Skeletal muscle tissue (tissue), 4 donors: ENCODE measurements around the gene LYSMD2. TPM values are rescaled to one million over a fixed set of nuclear protein-coding genes. Genes with fewer than 3 reads are reported as not detected.

ENCODE experiments used
- H3K27ac ChIP-seq: one replicate; pipeline ENCODE4 v1.7.0; 2013; ENCODE audit warnings: mild to moderate bottlenecking, low read depth, low read length, inconsistent platforms
- H3K27me3 ChIP-seq, 3 donors: one replicate each; pipeline ENCODE4 v1.7.0; 2013; ENCODE audit warnings: low read length in 3 of 3; ENCODE audit not compliant: control insufficient read depth in 3 of 3, insufficient read depth in 3 of 3
- H3K36me3 ChIP-seq, 3 donors: one replicate each; pipeline ENCODE4 v1.7.0; 2013; ENCODE audit warnings: low read length in 3 of 3; ENCODE audit not compliant: control insufficient read depth in 3 of 3, insufficient read depth in 3 of 3
- H3K4me1 ChIP-seq, 3 donors: one replicate each; pipeline ENCODE4 v1.7.0; 2013; ENCODE audit warnings: low read length in 3 of 3, mild to moderate bottlenecking in 3 of 3; ENCODE audit not compliant: control insufficient read depth in 3 of 3, insufficient read depth in 3 of 3
- H3K4me3 ChIP-seq, 3 donors: one replicate each; pipeline ENCODE4 v1.7.0; 2013; ENCODE audit warnings: low read length in 3 of 3
- H3K9ac ChIP-seq, 3 donors: one replicate each; pipeline ENCODE4 v1.7.0; 2013; ENCODE audit warnings: low read length in 3 of 3, mild to moderate bottlenecking in 3 of 3, moderate library complexity in 2 of 3, low read depth in 1 of 3
- H3K9me3 ChIP-seq, 3 donors: one replicate each; pipeline ENCODE4 v1.7.0; 2013; ENCODE audit warnings: low read length in 3 of 3; ENCODE audit not compliant: control insufficient read depth in 3 of 3
- total RNA-seq: library from RNA; depleted of rRNA; stranded (reverse); fragments of >200 nt; gene quantifications from one replicate; pipeline ENCODE4 v1.2.3, GENCODE V29; 2014
- donor health status: Osteomylitis.

The LYSMD2 gene
- total RNA-seq, 1 donor from 2014 or later: 9.4 TPM

GRCh38 chr15:51680321-51680720 lies 57.1 kb downstream of the LYSMD2 start:
- Histone ChIP-seq H3K27ac (no peak overlapping the region), H3K9ac (no peak overlapping the region), H3K27me3 (peaks cover 0 to 5% (median 3%) of the 10 kb centered on the region in 3 donors), H3K9me3 (no peaks in the 10 kb centered on the region), H3K4me1 (peaks cover 0 to 2% (median 0%) of the 10 kb centered on the region in 3 donors), H3K4me3 (no peak overlapping the region), H3K36me3 (no peaks in the 10 kb centered on the region)

DNA sequence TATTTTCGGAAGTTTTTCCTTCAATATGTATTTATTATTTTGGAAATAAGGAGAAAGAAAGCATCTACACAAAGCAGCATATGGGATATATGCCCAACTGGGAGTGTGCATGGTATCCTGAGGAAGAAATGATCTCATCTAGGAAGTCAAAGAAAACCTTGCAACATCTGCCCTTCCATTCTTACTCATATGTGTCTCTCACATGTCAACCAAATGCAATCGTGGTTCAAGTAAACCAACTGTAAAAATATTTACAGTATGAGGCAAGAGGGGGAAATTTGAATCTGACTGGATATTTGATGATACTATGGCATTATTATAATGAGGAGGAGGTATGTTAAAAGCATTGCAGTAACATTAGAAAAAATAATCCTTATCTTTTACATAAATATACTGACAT lies 59.4 kb downstream of the LYSMD2 start:
- H3K27ac ChIP-seq: no peak overlapping the region
- H3K4me3 ChIP-seq: no peak overlapping the region
- H3K27me3 ChIP-seq: peaks cover 0 to 5% (median 3%) of the 10 kb centered on the region in 3 donors
- H3K36me3 ChIP-seq: no peaks in the 10 kb centered on the region
- H3K9ac ChIP-seq: no peak overlapping the region
- peaks cover 0 to 2% (median 0%) of the 10 kb centered on the region in 3 donors for H3K4me1 ChIP-seq
- H3K9me3 ChIP-seq: no peaks in the 10 kb centered on the region

DNA sequence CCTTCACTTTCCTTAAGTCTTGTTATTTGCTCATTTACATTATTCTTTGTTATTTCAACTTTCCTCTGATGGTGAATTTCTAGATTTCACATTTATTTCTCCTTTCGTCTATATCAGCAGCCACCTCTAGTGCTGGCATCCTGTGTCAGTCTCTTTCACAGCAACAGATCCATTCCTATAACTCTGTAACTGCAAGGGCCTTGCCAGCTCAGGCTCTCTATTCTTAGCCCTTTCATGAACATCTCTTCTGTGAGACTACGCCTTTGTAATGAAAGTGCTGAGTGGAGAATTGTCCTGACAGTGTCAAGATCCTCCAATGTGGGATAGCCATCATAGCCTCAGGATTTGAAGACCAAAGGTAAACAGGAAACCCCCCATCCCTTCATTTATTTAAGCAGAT lies 60.0 kb downstream of the LYSMD2 start:
- H3K9me3 ChIP-seq: no peaks in the 10 kb centered on the region
- peaks cover 0 to 5% (median 3%) of the 10 kb centered on the region in 3 donors for H3K27me3 ChIP-seq
- H3K36me3 ChIP-seq: no peaks in the 10 kb centered on the region
- no peak overlapping the region for H3K27ac ChIP-seq
- no peak overlapping the region for H3K9ac ChIP-seq
- H3K4me1 ChIP-seq: peaks cover 0 to 2% (median 0%) of the 10 kb centered on the region in 3 donors
- H3K4me3 ChIP-seq: no peak overlapping the region

DNA sequence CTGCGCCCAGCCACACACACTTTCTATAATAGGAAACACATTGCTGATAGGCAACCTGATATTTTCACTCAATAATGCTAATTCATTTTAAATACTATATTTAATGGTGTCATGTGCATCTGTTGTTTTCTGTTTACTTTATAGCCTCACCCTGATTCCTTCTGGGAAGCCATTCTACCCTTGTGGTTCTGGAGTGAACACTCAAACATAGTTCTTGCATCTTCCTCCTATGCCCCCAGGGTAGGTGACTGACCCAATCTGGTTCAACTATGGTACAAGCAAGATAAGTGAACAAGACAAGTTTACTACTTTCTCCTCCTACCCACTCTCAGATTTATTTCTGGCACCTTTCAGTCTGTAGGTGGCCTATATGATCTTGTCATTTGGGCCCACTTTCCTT lies 60.4 kb downstream of the LYSMD2 start:
- Histone ChIP-seq H3K4me3 (no peak overlapping the region), H3K9ac (no peak overlapping the region), H3K36me3 (no peaks in the 10 kb centered on the region), H3K27me3 (peaks cover 0 to 5% (median 3%) of the 10 kb centered on the region in 3 donors), H3K27ac (no peak overlapping the region), H3K4me1 (peaks cover 0 to 2% (median 0%) of the 10 kb centered on the region in 3 donors), H3K9me3 (no peaks in the 10 kb centered on the region)

DNA sequence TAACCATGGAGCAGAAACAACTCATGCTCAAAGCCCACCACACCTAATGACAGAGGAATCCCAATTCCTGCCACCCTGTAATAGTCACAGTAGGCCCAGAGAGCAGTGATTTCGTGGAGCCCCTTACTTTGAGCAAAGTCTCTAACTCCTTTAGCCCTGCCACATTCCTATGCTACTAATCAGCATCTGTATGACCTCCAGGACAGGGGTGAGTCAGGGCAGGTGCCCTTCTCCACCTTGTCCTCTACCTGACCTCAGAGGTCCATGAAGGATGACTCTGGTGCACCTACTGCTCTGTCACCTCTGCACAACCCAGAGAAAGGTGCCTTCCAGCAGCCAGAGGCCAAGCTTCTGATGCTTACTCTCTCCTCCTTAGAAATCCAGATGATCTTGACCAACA lies 62.2 kb downstream of the LYSMD2 start:
- H3K9me3 ChIP-seq: no peaks in the 10 kb centered on the region
- H3K27me3 ChIP-seq: no peaks in the 10 kb centered on the region
- no peak overlapping the region for H3K27ac ChIP-seq
- no peak overlapping the region for H3K4me3 ChIP-seq
- no peak overlapping the region for H3K9ac ChIP-seq
- no peaks in the 10 kb centered on the region for H3K36me3 ChIP-seq
- no peaks in the 10 kb centered on the region for H3K4me1 ChIP-seq

Other genes starting within 250 kb of the LYSMD2 start
- gene DMXL2, start 114.9 kb downstream of the LYSMD2 start, total RNA-seq: 20.9 TPM
- gene SCG3, start 56.2 kb downstream of the LYSMD2 start, total RNA-seq: under 0.01 TPM
- 8.4 TPM for gene TMOD2, start 13.9 kb upstream of the LYSMD2 start, total RNA-seq
- gene TMOD3, start 92.0 kb upstream of the LYSMD2 start, total RNA-seq: 19.8 TPM
- gene LEO1, start 234.1 kb upstream of the LYSMD2 start, total RNA-seq: 16.2 TPM